GM23338 (cell line): ENCODE results near the gene CPSF7. TPM values are rescaled to one million over a fixed set of nuclear protein-coding genes. Genes with fewer than 3 reads are reported as not detected.
A peak's percentile ranks its signal among the peaks of the same experiment; 100 is the strongest.

Source experiments
- ATAC-seq: fragments of 200-7000 bp; cut with Tn5 transposase; 3 replicates; pipeline ENCODE4 v1.9.1; 2020
- DNase-seq: peaks from one replicate; pipeline ENCODE4 v3.0.0-alpha.2; 2015; ENCODE audit warnings: low spot score
- H2AFZ ChIP-seq: fragments of 200-600 bp; sonication (generic); 2 replicates; pipeline ENCODE4 v1.8.0; 2016; ENCODE audit warnings: antibody characterized with exemption, mild to moderate bottlenecking, moderate library complexity
- H3F3A ChIP-seq: fragments of 200-600 bp; sonication (generic); replicated peaks from 2 replicates; pipeline ENCODE4 v1.8.0; 2017; ENCODE audit warnings: antibody characterized with exemption, mixed run types, low read depth
- H3K27ac ChIP-seq: fragments of 200-600 bp; sonication (generic); 2 replicates; pipeline ENCODE4 v1.6.1; 2016; ENCODE audit warnings: low read depth
- H3K27me3 ChIP-seq: fragments of 200-600 bp; sonication (generic); 2 replicates; pipeline ENCODE4 v1.8.0; 2016; ENCODE audit warnings: mild to moderate bottlenecking, mixed run types, moderate library complexity; ENCODE audit not compliant: insufficient read depth
- H3K36me3 ChIP-seq: fragments of 200-600 bp; sonication (generic); 2 replicates; pipeline ENCODE4 v1.8.0; 2016; ENCODE audit warnings: mild to moderate bottlenecking; ENCODE audit not compliant: insufficient read depth
- H3K4me1 ChIP-seq: fragments of 200-600 bp; sonication (generic); 2 replicates; pipeline ENCODE4 v1.8.0; 2016; ENCODE audit warnings: mild to moderate bottlenecking, moderate library complexity; ENCODE audit not compliant: insufficient read depth
- H3K4me2 ChIP-seq: fragments of 200-600 bp; sonication (generic); 2 replicates; pipeline ENCODE4 v1.7.1; 2017; ENCODE audit warnings: mixed run types
- H3K4me3 ChIP-seq: fragments of 200-600 bp; sonication (generic); 2 replicates; pipeline ENCODE4 v1.6.1; 2016; ENCODE audit warnings: mixed run types
- H3K79me2 ChIP-seq: fragments of 200-600 bp; sonication (generic); replicated peaks from 2 replicates; pipeline ENCODE4 v1.8.0; 2017; ENCODE audit warnings: mild to moderate bottlenecking; ENCODE audit not compliant: insufficient read depth
- H3K9me2 ChIP-seq: fragments of 200-600 bp; sonication (generic); 2 replicates; pipeline ENCODE4 v1.8.0; 2017; ENCODE audit not compliant: insufficient read depth
- H4K20me1 ChIP-seq: fragments of 200-600 bp; sonication (generic); replicated peaks from 2 replicates; pipeline ENCODE4 v1.8.0; 2017; ENCODE audit warnings: mild to moderate bottlenecking; ENCODE audit not compliant: insufficient read depth
- H3K27ac Mint-ChIP-seq: 2 replicates; pipeline ENCODE4 v1.8.0; 2020; ENCODE audit warnings: inconsistent platforms, mild to moderate bottlenecking, moderate library complexity, mixed read lengths
- H3K27me3 Mint-ChIP-seq: 3 replicates; pipeline ENCODE4 v1.8.0; 2022; ENCODE audit warnings: low read depth, mild to moderate bottlenecking, moderate library complexity, mixed read lengths, inconsistent platforms; ENCODE audit not compliant: insufficient read depth, poor library complexity
- H3K36me3 Mint-ChIP-seq: 3 replicates; pipeline ENCODE4 v1.8.0; 2021; ENCODE audit warnings: low read depth, mild to moderate bottlenecking, inconsistent platforms, moderate library complexity, mixed read lengths
- H3K4me1 Mint-ChIP-seq: 3 replicates; pipeline ENCODE4 v1.8.0; 2020; ENCODE audit warnings: mild to moderate bottlenecking, inconsistent platforms, mixed read lengths
- H3K4me3 Mint-ChIP-seq: 3 replicates; pipeline ENCODE4 v1.8.0; 2021; ENCODE audit warnings: moderate library complexity, mild to moderate bottlenecking, inconsistent platforms, mixed read lengths
- H3K9me3 Mint-ChIP-seq: 3 replicates; pipeline ENCODE4 v1.8.0; 2020; ENCODE audit warnings: moderate library complexity, mild to moderate bottlenecking, inconsistent platforms, mixed read lengths
- CREB1 ChIP-seq: fragments of 250-450 bp; sonication (Bioruptor Pico); IDR thresholded peaks from 2 replicates; pipeline ENCODE4 v1.5.0; 2020; ENCODE audit warnings: low read depth, mild to moderate bottlenecking, moderate library complexity
- CTCF ChIP-seq, 2 experiments: fragments of 200-600 bp in 1 of 2; sonication (generic) in 1 of 2; conservative IDR thresholded peaks; 2 replicates each; pipeline versions ENCODE4 v1.5.1 to v1.6.1; 2016 to 2017; ENCODE audit warnings: antibody characterized with exemption in 2 of 2, low read depth in 2 of 2, mild to moderate bottlenecking in 2 of 2, moderate library complexity in 1 of 2
- ETS1 ChIP-seq: IDR thresholded peaks from 2 replicates; pipeline ENCODE4 v1.6.1; 2016; ENCODE audit warnings: antibody characterized with exemption
- EZH2 ChIP-seq: fragments of 200-600 bp; sonication (generic); IDR thresholded peaks from one replicate; pipeline ENCODE4 v1.8.0; 2017; ENCODE audit warnings: antibody characterized with exemption, mild to moderate bottlenecking, low read depth; ENCODE audit not compliant: unreplicated experiment
- EZH2phosphoT487 ChIP-seq: fragments of 200-600 bp; sonication (generic); IDR thresholded peaks from one replicate; pipeline ENCODE4 v1.8.1; 2018; ENCODE audit warnings: antibody characterized with exemption; ENCODE audit not compliant: unreplicated experiment
- NANOG ChIP-seq: IDR thresholded peaks from 2 replicates; pipeline ENCODE4 v1.6.1; 2016; ENCODE audit warnings: antibody characterized with exemption, borderline replicate concordance
- POLR2AphosphoS5 ChIP-seq: IDR thresholded peaks from 2 replicates; pipeline ENCODE4 v1.6.1; 2016; ENCODE audit warnings: antibody characterized with exemption, low read depth
- ZNF462 ChIP-seq: fragments of 250-450 bp; sonication (Bioruptor Pico); IDR thresholded peaks from 2 replicates; pipeline ENCODE4 v1.5.0; 2020; ENCODE audit warnings: mild to moderate bottlenecking, moderate library complexity
- polyA plus RNA-seq: library from polyadenylated mRNA; unstranded; fragments of >200 nt; fragmentation: Nextera tagmentation; extraction: Ambion mirVana; gene quantifications from 2 replicates; pipeline ENCODE4 v1.2.1, GENCODE V29; 2016
- total RNA-seq: library from RNA; depleted of rRNA; stranded (reverse); fragments of >200 nt; shearing (Covaris generic); gene quantifications from 2 replicates; pipeline ENCODE4 v1.2.3, GENCODE V29; 2014

The CPSF7 gene
- total and polyA plus RNA-seq, 2 experiments from 2014 or later = 27.4 to 60.6 TPM

GRCh38 chr11:61404103-61404502, 25.7 kb downstream of the CPSF7 start:
- H3K79me2 ChIP-seq = no peaks in the 10 kb centered on the region
- no peaks in the 10 kb centered on the region for H3K27me3 ChIP-seq
- peaks cover 63% of the 10 kb centered on the region for H3K36me3 Mint-ChIP-seq
- H3F3A ChIP-seq = peaks cover 37% of the 10 kb centered on the region
- no peak overlapping the region for H3K4me2 ChIP-seq
- TF ChIP-seq CTCF (conservative IDR thresholded peaks at IDR 0.05; ENCODE audit: low read depth in 2 of 2) (no peak), EZH2phosphoT487 (no peak), CREB1 (CRISPR knock-in tag) (no peak)
- no peaks in the 10 kb centered on the region for H3K27me3 Mint-ChIP-seq
- H3K4me1 Mint-ChIP-seq = no peaks in the 10 kb centered on the region
- no peaks in the 10 kb centered on the region; the same call in 2 of the 3 replicates for H3K9me3 Mint-ChIP-seq
- no peak overlapping the region for H2AFZ ChIP-seq
- no peaks in the 10 kb centered on the region for H3K9me2 ChIP-seq
- H3K36me3 ChIP-seq = peaks cover 57% of the 10 kb centered on the region
- no peak overlapping the region for H3K4me3 Mint-ChIP-seq
- H3K27ac ChIP-seq = peak overlapping the region; percentile 32; the same call in 1 of the 2 replicates
- no peaks in the 10 kb centered on the region for H3K4me1 ChIP-seq
- DNase-seq (no peak), ATAC-seq (no peak)
- H4K20me1 ChIP-seq = peaks cover 31% of the 10 kb centered on the region
- H3K27ac Mint-ChIP-seq = no peak overlapping the region
- no peak overlapping the region for H3K4me3 ChIP-seq

GRCh38 chr11:61403658-61404057, 26.1 kb downstream of the CPSF7 start:
- ATAC-seq (no peak), DNase-seq (no peak)
- Mint-ChIP-seq H3K4me1 (no peaks in the 10 kb centered on the region), H3K4me3 (no peak overlapping the region), H3K36me3 (peaks cover 62% of the 10 kb centered on the region), H3K9me3 (no peaks in the 10 kb centered on the region; the same call in 2 of the 3 replicates), H3K27me3 (no peaks in the 10 kb centered on the region), H3K27ac (no peak overlapping the region)
- Histone ChIP-seq H3K36me3 (peaks cover 56% of the 10 kb centered on the region), H2AFZ (no peak overlapping the region), H3K4me1 (no peaks in the 10 kb centered on the region), H3K27ac (no peak overlapping the region), H3K9me2 (no peaks in the 10 kb centered on the region), H3F3A (peaks cover 33% of the 10 kb centered on the region), H3K79me2 (no peaks in the 10 kb centered on the region), H3K4me2 (no peak overlapping the region), H3K27me3 (no peaks in the 10 kb centered on the region), H4K20me1 (peaks cover 27% of the 10 kb centered on the region), H3K4me3 (no peak overlapping the region)
- TF ChIP-seq ETS1 = no peak
- no peak for TF ChIP-seq POLR2AphosphoS5
- no peak for TF ChIP-seq ZNF462 (CRISPR knock-in tag)
- no peak for TF ChIP-seq NANOG
- TF ChIP-seq CTCF (conservative IDR thresholded peaks at IDR 0.05; ENCODE audit: low read depth in 2 of 2) = no peak
- TF ChIP-seq EZH2 = no peak
